H9 (cell line): Measurements from ENCODE around the gene SPTBN1. TPM values are rescaled to one million over a fixed set of nuclear protein-coding genes. Genes with fewer than 3 reads are reported as not detected.

Experiments used
- DNase-seq: peaks from one replicate; pipeline ENCODE4 v3.0.0-alpha.2; 2017
- H2AFZ ChIP-seq: one replicate; pipeline ENCODE4 v1.6.1; 2013; ENCODE audit warnings: mild to moderate bottlenecking, low read length, control low read depth, moderate library complexity
- H2AK5ac ChIP-seq: 2 replicates; pipeline ENCODE4 v1.6.1; 2013; ENCODE audit warnings: low read length, control low read depth, mixed read lengths; ENCODE audit not compliant: insufficient read length
- H2BK120ac ChIP-seq: one replicate; pipeline ENCODE4 v1.6.1; 2013; ENCODE audit warnings: low read depth, mild to moderate bottlenecking, low read length, control low read depth, inconsistent platforms; ENCODE audit not compliant: poor library complexity, severe bottlenecking
- H2BK12ac ChIP-seq: 2 replicates; pipeline ENCODE4 v1.6.1; 2013; ENCODE audit warnings: low read length, control low read depth, mixed read lengths, low read depth; ENCODE audit not compliant: insufficient read length
- H2BK15ac ChIP-seq: 2 replicates; pipeline ENCODE4 v1.6.1; 2013; ENCODE audit warnings: low read depth, low read length, control low read depth
- H2BK20ac ChIP-seq: one replicate; pipeline ENCODE4 v1.6.1; 2013; ENCODE audit warnings: low read depth, mild to moderate bottlenecking, low read length, control low read depth, inconsistent platforms; ENCODE audit not compliant: poor library complexity, severe bottlenecking
- H2BK5ac ChIP-seq: 2 replicates; pipeline ENCODE4 v1.6.1; 2013; ENCODE audit warnings: low read length, control low read depth, mixed read lengths; ENCODE audit not compliant: insufficient read length
- H3K14ac ChIP-seq: 2 replicates; pipeline ENCODE4 v1.6.1; 2013; ENCODE audit warnings: low read length, control low read depth; ENCODE audit not compliant: insufficient read depth
- H3K18ac ChIP-seq: 2 replicates; pipeline ENCODE4 v1.6.1; 2013; ENCODE audit warnings: low read depth, mild to moderate bottlenecking, mixed read lengths, low read length, control low read depth; ENCODE audit not compliant: insufficient read length
- H3K23ac ChIP-seq: 2 replicates; pipeline ENCODE4 v1.6.1; 2013; ENCODE audit warnings: low read length, control low read depth, mixed read lengths, low read depth; ENCODE audit not compliant: insufficient read length
- H3K23me2 ChIP-seq: 2 replicates; pipeline ENCODE4 v1.6.1; 2013; ENCODE audit warnings: low read depth, mild to moderate bottlenecking, mixed read lengths, low read length, control low read depth; ENCODE audit not compliant: insufficient read length, poor library complexity, severe bottlenecking
- H3K27ac ChIP-seq: 2 replicates; pipeline ENCODE4 v1.5.1; 2013; ENCODE audit warnings: low read length, control low read depth, mixed read lengths, low read depth; ENCODE audit not compliant: insufficient read length
- H3K27me3 ChIP-seq: 2 replicates; pipeline ENCODE4 v1.6.1; 2013; ENCODE audit warnings: low read length, control low read depth, inconsistent platforms; ENCODE audit not compliant: insufficient read depth
- H3K4ac ChIP-seq: 2 replicates; pipeline ENCODE4 v1.6.1; 2013; ENCODE audit warnings: low read depth, mild to moderate bottlenecking, control low read depth, inconsistent platforms, low read length, moderate library complexity
- H3K4me1 ChIP-seq: 2 replicates; pipeline ENCODE4 v1.6.1; 2013; ENCODE audit warnings: low read length, control low read depth, inconsistent platforms; ENCODE audit not compliant: insufficient read depth
- H3K4me2 ChIP-seq: 2 replicates; pipeline ENCODE4 v1.6.1; 2013; ENCODE audit warnings: low read length, control low read depth, mixed read lengths; ENCODE audit not compliant: insufficient read length, insufficient read depth
- H3K56ac ChIP-seq: 2 replicates; pipeline ENCODE4 v1.6.1; 2013; ENCODE audit warnings: low read depth, mild to moderate bottlenecking, mixed read lengths, low read length, control low read depth; ENCODE audit not compliant: insufficient read length
- H3K79me1 ChIP-seq: 2 replicates; pipeline ENCODE4 v1.6.1; 2013; ENCODE audit warnings: low read depth, mild to moderate bottlenecking, moderate library complexity, low read length, control low read depth, inconsistent platforms; ENCODE audit not compliant: insufficient read depth, poor library complexity, severe bottlenecking
- H3K79me2 ChIP-seq: 2 replicates; pipeline ENCODE4 v1.6.1; 2013; ENCODE audit warnings: low read length, control low read depth, inconsistent platforms; ENCODE audit not compliant: insufficient read depth
- H3K9ac ChIP-seq: 2 replicates; pipeline ENCODE4 v1.6.1; 2013; ENCODE audit warnings: low read length, control low read depth, mixed read lengths; ENCODE audit not compliant: insufficient read length; ENCODE audit errors: extremely low read depth
- H3K9me3 ChIP-seq: one replicate; pipeline ENCODE4 v1.6.1; 2013; ENCODE audit warnings: low read depth, low read length, inconsistent platforms; ENCODE audit not compliant: control insufficient read depth
- H3T11ph ChIP-seq: one replicate; pipeline ENCODE4 v1.6.1; 2013; ENCODE audit warnings: mild to moderate bottlenecking, low read length, control low read depth, inconsistent platforms
- H4K20me1 ChIP-seq: one replicate; pipeline ENCODE4 v1.6.1; 2013; ENCODE audit not compliant: control insufficient read depth, insufficient read length, insufficient read depth
- H4K5ac ChIP-seq: 2 replicates; pipeline ENCODE4 v1.6.1; 2013; ENCODE audit warnings: low read depth, mild to moderate bottlenecking, mixed read lengths, low read length, control low read depth; ENCODE audit not compliant: insufficient read length
- H4K8ac ChIP-seq: replicated peaks from 2 replicates; pipeline ENCODE4 v1.6.1; 2013; ENCODE audit warnings: low read length, control low read depth, mixed read lengths, low read depth; ENCODE audit not compliant: insufficient read length
- H4K91ac ChIP-seq: 2 replicates; pipeline ENCODE4 v1.6.1; 2013; ENCODE audit warnings: low read depth, mild to moderate bottlenecking, moderate library complexity, mixed read lengths, low read length, control low read depth; ENCODE audit not compliant: insufficient read length
- H3K27ac Mint-ChIP-seq, 3 experiments: 2 replicates in 2 of 3; 3 replicates in 1 of 3; pipeline ENCODE4 v1.8.0; 2020 to 2021; ENCODE audit warnings: mixed read lengths in 3 of 3, mild to moderate bottlenecking in 1 of 3, moderate library complexity in 1 of 3
- H3K27me3 Mint-ChIP-seq: 2 replicates; pipeline ENCODE4 v1.8.0; 2021; ENCODE audit warnings: low read depth, mild to moderate bottlenecking, moderate library complexity, mixed read lengths
- H3K36me3 Mint-ChIP-seq, 3 experiments: 2 replicates in 2 of 3; 3 replicates in 1 of 3; pipeline ENCODE4 v1.8.0; 2020 to 2021; ENCODE audit warnings: low read depth in 3 of 3, mixed read lengths in 3 of 3; ENCODE audit not compliant: insufficient read depth in 1 of 3
- H3K4me1 Mint-ChIP-seq, 2 experiments: 2 replicates each; pipeline ENCODE4 v1.8.0; 2020; ENCODE audit warnings: mixed read lengths in 2 of 2
- H3K4me3 Mint-ChIP-seq, 2 experiments: 2 replicates in 1 of 2; 3 replicates in 1 of 2; pipeline ENCODE4 v1.8.0; 2020 to 2021; ENCODE audit warnings: mild to moderate bottlenecking in 2 of 2, mixed read lengths in 2 of 2, moderate library complexity in 1 of 2
- H3K9me3 Mint-ChIP-seq, 2 experiments: 2 replicates in 1 of 2; 3 replicates in 1 of 2; pipeline ENCODE4 v1.8.0; 2020; ENCODE audit warnings: mild to moderate bottlenecking in 2 of 2, mixed read lengths in 2 of 2, moderate library complexity in 1 of 2
- CTCF ChIP-seq: fragments of 200-600 bp; sonication (generic); conservative IDR thresholded peaks from 3 replicates; pipeline ENCODE4 v1.8.0; 2021; ENCODE audit warnings: antibody characterized with exemption, mild to moderate bottlenecking
- total RNA-seq: library from RNA; stranded (reverse); gene quantifications from 2 replicates; pipeline ENCODE4 v1.2.1, GENCODE V29; 2021

SPTBN1 gene
- total RNA-seq, 1 experiment from 2014 or later = 164 TPM

- Histone ChIP-seq H3T11ph (no peak overlapping the region), H4K20me1 (no peaks in the 10 kb centered on the region), H3K4me2 (no peak overlapping the region), H2BK12ac (no peak overlapping the region), H3K9ac (no peak overlapping the region), H2AK5ac (no peak overlapping the region), H3K79me1 (no peaks in the 10 kb centered on the region), H2AFZ (no peak overlapping the region), H4K91ac (no peak overlapping the region), H3K23ac (no peak overlapping the region), H2BK20ac (no peak overlapping the region), H3K27ac (no peak overlapping the region), H3K4ac (no peak overlapping the region), H2BK5ac (no peak overlapping the region), H3K27me3 (no peaks in the 10 kb centered on the region), H4K8ac (no peak overlapping the region), H3K79me2 (no peaks in the 10 kb centered on the region), H3K9me3 (no peaks in the 10 kb centered on the region), H2BK15ac (no peak overlapping the region), H4K5ac (no peak overlapping the region), H2BK120ac (no peak overlapping the region), H3K56ac (no peak overlapping the region), H3K14ac (no peak overlapping the region), H3K18ac (no peak overlapping the region), H3K23me2 (no peaks in the 10 kb centered on the region), H3K4me1 (no peaks in the 10 kb centered on the region)
- H3K4me1 Mint-ChIP-seq = no peaks in the 10 kb centered on the region
- no peak overlapping the region for H3K27ac Mint-ChIP-seq
- no peak for DNase-seq
- H3K27me3 Mint-ChIP-seq = 0 out of 2 replicates have a peak, but pooled peaks cover 3% of the 10 kb centered on the region
- peaks cover 0 to 3% of the 10 kb centered on the region in 2 experiments; a peak in 2 of 5 replicates for H3K9me3 Mint-ChIP-seq
- peaks cover 0 to under 1% (median 0%) of the 10 kb centered on the region in 3 experiments; a peak in 1 of 7 replicates for H3K36me3 Mint-ChIP-seq
- no peak for TF ChIP-seq CTCF
- no peak overlapping the region for H3K4me3 Mint-ChIP-seq
Observed at GRCh38 chr2:54692556-54692955, 236.4 kb downstream of the SPTBN1 start.
